Panc1 (cell line): Measurements from ENCODE around the gene HCN4. TPM values are rescaled to one million over a fixed set of nuclear protein-coding genes. Genes with fewer than 3 reads are reported as not detected.
A peak's percentile ranks its signal among the peaks of the same experiment; 100 is the strongest.

Experiments used
- ATAC-seq: fragments of 200-7000 bp; cut with Tn5 transposase; 2 replicates; pipeline ENCODE4 v1.9.1; 2020; ENCODE audit warnings: mild to moderate bottlenecking, moderate library complexity
- BruUV-seq: library from RNA; stranded (reverse); fragments of 400-500 nt; replicated peaks from 2 replicates; lab custom pipeline; 2021; lab: Mats Ljungman, UMichigan
- CTCF ChIA-PET: fragments of 300-600 bp; sonication (Branson Sonifier 250); formaldehyde crosslinking; loops from one replicate; lab custom pipeline; 2022; ENCODE audit warnings: antibody characterized with exemption; lab: Charles Lee
- POLR2A ChIA-PET: fragments of 300-600 bp; sonication (Branson Sonifier 250); formaldehyde crosslinking; loops from one replicate; lab custom pipeline; 2022; ENCODE audit warnings: antibody characterized with exemption; lab: Charles Lee
- DNase-seq: peaks from one replicate; pipeline ENCODE4 v3.0.0-alpha.2; 2010; ENCODE audit warnings: low read depth, low spot score
- H3K27ac ChIP-seq: 2 replicates; pipeline ENCODE4 v1.5.1; 2011; ENCODE audit warnings: mild to moderate bottlenecking, low read length, inconsistent platforms
- H3K27me3 ChIP-seq: fragments of 200-500 bp; sonication (Bioruptor generic); 2 replicates; pipeline ENCODE4 v1.6.0; 2014; ENCODE audit warnings: low read length, inconsistent platforms; ENCODE audit not compliant: control insufficient read depth, insufficient read depth
- H3K36me3 ChIP-seq: fragments of 200-500 bp; sonication (Bioruptor generic); 2 replicates; pipeline ENCODE4 v1.5.1; 2014; ENCODE audit warnings: inconsistent platforms, mild to moderate bottlenecking, low read length, moderate library complexity; ENCODE audit not compliant: control insufficient read depth, insufficient read depth
- H3K4me1 ChIP-seq: 2 replicates; pipeline ENCODE4 v1.5.1; 2011; ENCODE audit warnings: inconsistent platforms, mild to moderate bottlenecking, low read length, moderate library complexity; ENCODE audit not compliant: control insufficient read depth, insufficient read depth
- H3K4me3 ChIP-seq, 2 experiments: 2 replicates each; pipeline ENCODE4 v1.5.1; 2011 to 2012; ENCODE audit warnings: low read depth in 2 of 2, low read length in 2 of 2, mild to moderate bottlenecking in 2 of 2, inconsistent platforms in 1 of 2, moderate library complexity in 1 of 2
- H3K9me3 ChIP-seq: fragments of 200-500 bp; sonication (Bioruptor generic); 2 replicates; pipeline ENCODE4 v1.5.1; 2014; ENCODE audit warnings: low read depth, mild to moderate bottlenecking, inconsistent platforms, low read length, moderate library complexity; ENCODE audit not compliant: control insufficient read depth, insufficient read depth
- POLR2AphosphoS5 ChIP-seq: IDR thresholded peaks from 2 replicates; pipeline ENCODE4 v1.6.1; 2012; ENCODE audit warnings: mild to moderate bottlenecking, low read depth, low read length, moderate library complexity
- SIN3A ChIP-seq: IDR thresholded peaks from 2 replicates; pipeline ENCODE4 v1.6.1; 2012; ENCODE audit warnings: low read depth, mild to moderate bottlenecking, low read length, moderate library complexity, borderline replicate concordance; ENCODE audit not compliant: insufficient read depth
- TCF7L2 ChIP-seq: IDR thresholded peaks from 2 replicates; pipeline ENCODE4 v1.6.1; 2011; ENCODE audit warnings: mild to moderate bottlenecking, low read depth, low read length, inconsistent platforms
- in situ Hi-C: cut with HindIII; loops from 2 replicates; pipeline ENCODE4 v1.10.0; 2016; ENCODE audit warnings: low sequenced_read_pairs, low pct_unique_long_range_greater_than_20kb
- intact Hi-C: fragments of 100-400 bp; cut with micrococcal nuclease; formaldehyde crosslinking; loops from one replicate; pipeline ENCODE4 v1.10.0; 2022; ENCODE audit not compliant: unreplicated experiment
- total RNA-seq: library from RNA; stranded (reverse); gene quantifications from one replicate; pipeline ENCODE4 v1.2.1, GENCODE V29; 2021; ENCODE audit not compliant: unreplicated experiment
- TF ChIP-seq, protein P1 (sequence below): fragments of 450-650 bp; IDR thresholded peaks from 2 replicates; pipeline ENCODE4 v1.5.1; 2017; ENCODE audit warnings: mild to moderate bottlenecking
- TF ChIP-seq, protein P2 (sequence below), 2 experiments: IDR thresholded peaks; 2 replicates each; pipeline ENCODE4 v1.6.1; 2011 to 2012; ENCODE audit warnings: low read depth in 2 of 2, control low read depth in 1 of 2, low read length in 1 of 2, mild to moderate bottlenecking in 1 of 2, moderate library complexity in 1 of 2; ENCODE audit not compliant: insufficient read depth in 1 of 2

The HCN4 gene
- total RNA-seq, 1 experiment from 2014 or later, result 0.15 TPM

GRCh38 chr15:73366766-73367623, 1.8 kb downstream of the HCN4 start:
- ATAC-seq, result peak; percentile 52
- no TSS peak for BruUV-seq
- ChIA-PET POLR2A (no interaction called here), CTCF (no interaction called here)
- Histone ChIP-seq H3K4me1 (peaks cover 5% of the 10 kb centered on the region), H3K27me3 (peaks cover 10% of the 10 kb centered on the region; the same call in 1 of the 2 replicates), H3K9me3 (no peaks in the 10 kb centered on the region), H3K27ac (no peak overlapping the region), H3K4me3 (no peak overlapping the region), H3K36me3 (no peaks in the 10 kb centered on the region)
- DNase-seq, result no peak
- in situ Hi-C loops (no loop called here), intact Hi-C loops (no loop called here)
- TF ChIP-seq, protein P1, sequence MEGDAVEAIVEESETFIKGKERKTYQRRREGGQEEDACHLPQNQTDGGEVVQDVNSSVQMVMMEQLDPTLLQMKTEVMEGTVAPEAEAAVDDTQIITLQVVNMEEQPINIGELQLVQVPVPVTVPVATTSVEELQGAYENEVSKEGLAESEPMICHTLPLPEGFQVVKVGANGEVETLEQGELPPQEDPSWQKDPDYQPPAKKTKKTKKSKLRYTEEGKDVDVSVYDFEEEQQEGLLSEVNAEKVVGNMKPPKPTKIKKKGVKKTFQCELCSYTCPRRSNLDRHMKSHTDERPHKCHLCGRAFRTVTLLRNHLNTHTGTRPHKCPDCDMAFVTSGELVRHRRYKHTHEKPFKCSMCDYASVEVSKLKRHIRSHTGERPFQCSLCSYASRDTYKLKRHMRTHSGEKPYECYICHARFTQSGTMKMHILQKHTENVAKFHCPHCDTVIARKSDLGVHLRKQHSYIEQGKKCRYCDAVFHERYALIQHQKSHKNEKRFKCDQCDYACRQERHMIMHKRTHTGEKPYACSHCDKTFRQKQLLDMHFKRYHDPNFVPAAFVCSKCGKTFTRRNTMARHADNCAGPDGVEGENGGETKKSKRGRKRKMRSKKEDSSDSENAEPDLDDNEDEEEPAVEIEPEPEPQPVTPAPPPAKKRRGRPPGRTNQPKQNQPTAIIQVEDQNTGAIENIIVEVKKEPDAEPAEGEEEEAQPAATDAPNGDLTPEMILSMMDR, result no peak
- TF ChIP-seq TCF7L2 (no peak), SIN3A (no peak), POLR2AphosphoS5 (no peak)
- TF ChIP-seq, protein P2, sequence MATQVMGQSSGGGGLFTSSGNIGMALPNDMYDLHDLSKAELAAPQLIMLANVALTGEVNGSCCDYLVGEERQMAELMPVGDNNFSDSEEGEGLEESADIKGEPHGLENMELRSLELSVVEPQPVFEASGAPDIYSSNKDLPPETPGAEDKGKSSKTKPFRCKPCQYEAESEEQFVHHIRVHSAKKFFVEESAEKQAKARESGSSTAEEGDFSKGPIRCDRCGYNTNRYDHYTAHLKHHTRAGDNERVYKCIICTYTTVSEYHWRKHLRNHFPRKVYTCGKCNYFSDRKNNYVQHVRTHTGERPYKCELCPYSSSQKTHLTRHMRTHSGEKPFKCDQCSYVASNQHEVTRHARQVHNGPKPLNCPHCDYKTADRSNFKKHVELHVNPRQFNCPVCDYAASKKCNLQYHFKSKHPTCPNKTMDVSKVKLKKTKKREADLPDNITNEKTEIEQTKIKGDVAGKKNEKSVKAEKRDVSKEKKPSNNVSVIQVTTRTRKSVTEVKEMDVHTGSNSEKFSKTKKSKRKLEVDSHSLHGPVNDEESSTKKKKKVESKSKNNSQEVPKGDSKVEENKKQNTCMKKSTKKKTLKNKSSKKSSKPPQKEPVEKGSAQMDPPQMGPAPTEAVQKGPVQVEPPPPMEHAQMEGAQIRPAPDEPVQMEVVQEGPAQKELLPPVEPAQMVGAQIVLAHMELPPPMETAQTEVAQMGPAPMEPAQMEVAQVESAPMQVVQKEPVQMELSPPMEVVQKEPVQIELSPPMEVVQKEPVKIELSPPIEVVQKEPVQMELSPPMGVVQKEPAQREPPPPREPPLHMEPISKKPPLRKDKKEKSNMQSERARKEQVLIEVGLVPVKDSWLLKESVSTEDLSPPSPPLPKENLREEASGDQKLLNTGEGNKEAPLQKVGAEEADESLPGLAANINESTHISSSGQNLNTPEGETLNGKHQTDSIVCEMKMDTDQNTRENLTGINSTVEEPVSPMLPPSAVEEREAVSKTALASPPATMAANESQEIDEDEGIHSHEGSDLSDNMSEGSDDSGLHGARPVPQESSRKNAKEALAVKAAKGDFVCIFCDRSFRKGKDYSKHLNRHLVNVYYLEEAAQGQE (IDR thresholded peaks at IDR 0.05; ENCODE audit: insufficient read depth in 1 of 2, low read depth in 2 of 2, low read length in 1 of 2), result no peak

GRCh38 chr15:73364070-73364469, 4.7 kb downstream of the HCN4 start:
- BruUV-seq, result no TSS peak
- DNase-seq, result no peak
- Histone ChIP-seq H3K4me3 (no peak overlapping the region), H3K9me3 (no peaks in the 10 kb centered on the region), H3K36me3 (no peaks in the 10 kb centered on the region), H3K27ac (no peak overlapping the region), H3K27me3 (peaks cover 5% of the 10 kb centered on the region; the same call in 1 of the 2 replicates), H3K4me1 (peaks cover 1% of the 10 kb centered on the region)
- POLR2A ChIA-PET, result no interaction called here
- TF ChIP-seq, protein P1, result no peak
- TF ChIP-seq POLR2AphosphoS5, result no peak
- no peak for TF ChIP-seq SIN3A
- TF ChIP-seq, protein P2 (IDR thresholded peaks at IDR 0.05; ENCODE audit: insufficient read depth in 1 of 2, low read depth in 2 of 2, low read length in 1 of 2), result no peak
- TF ChIP-seq TCF7L2, result no peak
- no peak for ATAC-seq
- intact Hi-C loops, result no loop called here
- in situ Hi-C loops, result no loop called here
- CTCF ChIA-PET, result no interaction called here
